IMR-90 (cell line): ENCODE measurements around the gene ALOX15. TPM values are rescaled to one million over a fixed set of nuclear protein-coding genes. Genes with fewer than 3 reads are reported as not detected.

ENCODE experiments used
- ATAC-seq: fragments of 200-7000 bp; cut with Tn5 transposase; 2 replicates; pipeline ENCODE4 v1.9.1; 2020; ENCODE audit warnings: low read depth, mild to moderate bottlenecking, moderate library complexity
- BruUV-seq: library from RNA; stranded (reverse); fragments of 400-500 nt; replicated peaks from 2 replicates; lab custom pipeline; 2021; lab: Mats Ljungman, UMichigan
- CTCF ChIA-PET: fragments of 300-600 bp; formaldehyde crosslinking; extraction: SDS; loops from one replicate; lab custom pipeline; 2021; ENCODE audit warnings: antibody characterized with exemption; lab: Yijun Ruan, JAX
- POLR2A ChIA-PET: fragments of 300-600 bp; sonication (Branson Sonifier 250); formaldehyde crosslinking; loops from one replicate; lab custom pipeline; 2022; ENCODE audit warnings: antibody characterized with exemption; ENCODE audit not compliant: unreplicated experiment; lab: Charles Lee
- DNase-seq: peaks from one replicate; pipeline ENCODE4 v3.0.0; 2013
- H2AFZ ChIP-seq: replicated peaks from 2 replicates; pipeline ENCODE3; 2013; ENCODE audit warnings: low read length, mild to moderate bottlenecking; ENCODE audit not compliant: poor library complexity
- H2AK5ac ChIP-seq: 2 replicates; pipeline ENCODE4 v1.6.1; 2013; ENCODE audit warnings: low read depth, low read length, inconsistent platforms
- H2AK9ac ChIP-seq: replicated peaks from 2 replicates; pipeline ENCODE3; 2013; ENCODE audit warnings: mild to moderate bottlenecking, low read depth, low read length, moderate library complexity; ENCODE audit not compliant: poor library complexity
- H2BK120ac ChIP-seq: 2 replicates; pipeline ENCODE4 v1.6.1; 2013; ENCODE audit warnings: low read depth, low read length, inconsistent platforms
- H2BK15ac ChIP-seq: 3 replicates; pipeline ENCODE4 v1.6.1; 2013; ENCODE audit warnings: low read depth, low read length, inconsistent platforms
- H2BK20ac ChIP-seq: 2 replicates; pipeline ENCODE4 v1.6.1; 2013; ENCODE audit warnings: low read depth, mild to moderate bottlenecking, inconsistent platforms, low read length, moderate library complexity
- H2BK5ac ChIP-seq: 2 replicates; pipeline ENCODE4 v1.6.1; 2013; ENCODE audit warnings: mild to moderate bottlenecking, low read depth, low read length, inconsistent platforms; ENCODE audit not compliant: poor library complexity, severe bottlenecking
- H3K14ac ChIP-seq: replicated peaks from 2 replicates; pipeline ENCODE4 v1.6.1; 2013; ENCODE audit warnings: low read depth, low read length, inconsistent platforms
- H3K18ac ChIP-seq: 2 replicates; pipeline ENCODE4 v1.6.1; 2013; ENCODE audit warnings: low read depth, low read length, control low read depth
- H3K23ac ChIP-seq: 2 replicates; pipeline ENCODE4 v1.6.1; 2013; ENCODE audit warnings: low read depth, low read length, inconsistent platforms
- H3K27ac ChIP-seq: 2 replicates; pipeline ENCODE4 v1.5.1; 2013; ENCODE audit warnings: mild to moderate bottlenecking, control low read depth, low read length; ENCODE audit not compliant: insufficient read depth
- H3K27me3 ChIP-seq: 2 replicates; pipeline ENCODE4 v1.6.1; 2013; ENCODE audit warnings: low read length; ENCODE audit not compliant: control insufficient read depth, insufficient read depth
- H3K36me3 ChIP-seq: 2 replicates; pipeline ENCODE4 v1.6.1; 2013; ENCODE audit warnings: low read length, mixed read lengths; ENCODE audit not compliant: control insufficient read depth, insufficient read depth
- H3K4ac ChIP-seq: 2 replicates; pipeline ENCODE4 v1.6.1; 2013; ENCODE audit warnings: low read depth, low read length, inconsistent platforms
- H3K4me1 ChIP-seq: 2 replicates; pipeline ENCODE4 v1.6.1; 2013; ENCODE audit warnings: low read length, mixed read lengths; ENCODE audit not compliant: control insufficient read depth, insufficient read depth
- H3K4me2 ChIP-seq: 2 replicates; pipeline ENCODE4 v1.6.1; 2013; ENCODE audit warnings: low read depth, mild to moderate bottlenecking, control low read depth, low read length, moderate library complexity
- H3K4me3 ChIP-seq: 2 replicates; pipeline ENCODE4 v1.5.1; 2013; ENCODE audit warnings: low read depth, mild to moderate bottlenecking, control low read depth, low read length, moderate library complexity; ENCODE audit not compliant: insufficient read depth
- H3K56ac ChIP-seq: 2 replicates; pipeline ENCODE4 v1.6.1; 2013; ENCODE audit warnings: low read length, inconsistent platforms; ENCODE audit not compliant: insufficient read depth; ENCODE audit errors: extremely low read depth
- H3K79me1 ChIP-seq, 2 experiments: 2 replicates each; pipeline ENCODE4 v1.6.1; 2013; ENCODE audit warnings: low read length in 2 of 2, inconsistent platforms in 1 of 2, low read depth in 1 of 2
- H3K9ac ChIP-seq: 2 replicates; pipeline ENCODE4 v1.6.1; 2013; ENCODE audit warnings: low read depth, low read length, control low read depth
- H3K9me1 ChIP-seq: 2 replicates; pipeline ENCODE4 v1.6.1; 2013; ENCODE audit warnings: low read length, inconsistent platforms; ENCODE audit not compliant: insufficient read depth
- H3K9me3 ChIP-seq: 2 replicates; pipeline ENCODE4 v1.6.1; 2013; ENCODE audit warnings: low read length; ENCODE audit not compliant: control insufficient read depth, insufficient read depth
- H4K20me1 ChIP-seq: 2 replicates; pipeline ENCODE4 v1.6.1; 2013; ENCODE audit warnings: low read length, inconsistent platforms; ENCODE audit not compliant: insufficient read depth
- H4K5ac ChIP-seq: 2 replicates; pipeline ENCODE4 v1.6.1; 2013; ENCODE audit warnings: mild to moderate bottlenecking, low read depth, low read length, control low read depth
- H4K8ac ChIP-seq, 2 experiments: 2 replicates each; pipeline ENCODE4 v1.6.1; 2013; ENCODE audit warnings: low read depth in 2 of 2, low read length in 2 of 2, control low read depth in 1 of 2, inconsistent platforms in 1 of 2
- H4K91ac ChIP-seq: 2 replicates; pipeline ENCODE4 v1.6.1; 2013; ENCODE audit warnings: low read depth, low read length, inconsistent platforms; ENCODE audit not compliant: insufficient read depth
- RAD21 ChIP-seq: IDR thresholded peaks from 2 replicates; pipeline ENCODE4 v1.6.1; 2012; ENCODE audit warnings: low read length, improper control_type of control experiment
- WGBS, 2 experiments: methylation state at CpG; one replicate each; pipeline versions ENCODE4 v1.1.5 to v1.1.7; 2013; ENCODE audit warnings: missing lambda C conversion rate in 2 of 2; ENCODE audit not compliant: insufficient read length in 1 of 2; ENCODE audit errors: extremely low coverage in 2 of 2; 5-methylcytosine and 5-hydroxymethylcytosine counted together
- dilution Hi-C: fragments of 300-500 bp; cut with HindIII; formaldehyde crosslinking; loops from one replicate; pipeline ENCODE4 v1.14.3; 2018; ENCODE audit warnings: low sequenced_read_pairs; ENCODE audit not compliant: unreplicated experiment
- in situ Hi-C: fragments of 300-500 bp; cut with MboI; formaldehyde crosslinking; loops from 3 replicates; pipeline ENCODE4 v1.14.3; 2019; ENCODE audit warnings: low sequenced_read_pairs, inconsistent platforms, mixed read lengths
- intact Hi-C: fragments of 100-400 bp; cut with micrococcal nuclease; formaldehyde crosslinking; loops from 2 replicates; pipeline ENCODE4 v1.10.0; 2022
- polyA plus RNA-seq, 3 experiments: library from polyadenylated mRNA; depleted of rRNA; stranded (reverse); fragments of >200 nt; gene quantifications; 2 replicates each; pipeline ENCODE4 v1.2.3, GENCODE V29; 2012; ENCODE audit warnings: low replicate concordance in 1 of 3
- total RNA-seq: library from RNA; depleted of rRNA; stranded (reverse); fragments of >200 nt; gene quantifications from 2 replicates; pipeline ENCODE4 v1.2.3, GENCODE V29; 2012

The ALOX15 gene
- total and polyA plus RNA-seq, 2 of the 4 experiments (the other 2 are of a cell fraction): not detected

GRCh38 chr17:4588898-4589625 is 52.4 kb downstream of the ALOX15 start:
- no peak overlapping the region for H2BK5ac ChIP-seq
- CTCF ChIA-PET: no interaction called here
- H3K4ac ChIP-seq: no peak overlapping the region
- H4K8ac ChIP-seq: no peak overlapping the region
- no peak overlapping the region for H3K23ac ChIP-seq
- H3K9me1 ChIP-seq: no peaks in the 10 kb centered on the region
- intact Hi-C loops: no loop called here
- in situ Hi-C loops: no loop called here
- TF ChIP-seq RAD21: no peak
- DNase-seq (no peak), ATAC-seq (no peak)
- no peaks in the 10 kb centered on the region for H3K79me1 ChIP-seq
- no peak overlapping the region for H2BK15ac ChIP-seq
- no peak overlapping the region for H2BK120ac ChIP-seq
- no TSS peak for BruUV-seq
- 81% methylated on average over 4 of the region's 22 CpGs; no CpG with 5 or more reads in 1 of the 2 experiments for WGBS, 2 experiments
- no peak overlapping the region for H3K4me2 ChIP-seq
- H3K4me3 ChIP-seq: no peak overlapping the region
- no peaks in the 10 kb centered on the region for H3K36me3 ChIP-seq
- H3K27ac ChIP-seq: no peak overlapping the region
- H3K4me1 ChIP-seq: peaks cover 4% of the 10 kb centered on the region; the same call in 1 of the 2 replicates
- no peak overlapping the region for H4K91ac ChIP-seq
- dilution Hi-C loops: no loop called here
- peaks cover 63% of the 10 kb centered on the region for H3K27me3 ChIP-seq
- H4K5ac ChIP-seq: no peak overlapping the region
- H3K9ac ChIP-seq: no peak overlapping the region
- H3K14ac ChIP-seq: no peak overlapping the region
- H3K18ac ChIP-seq: no peak overlapping the region
- POLR2A ChIA-PET: no interaction called here
- no peak overlapping the region for H2BK20ac ChIP-seq
- no peak overlapping the region for H2AK5ac ChIP-seq
- H3K56ac ChIP-seq: no peak overlapping the region
- no peaks in the 10 kb centered on the region for H3K9me3 ChIP-seq
- H2AFZ ChIP-seq: no peak overlapping the region
- H2AK9ac ChIP-seq: no peak overlapping the region
- H4K20me1 ChIP-seq: no peaks in the 10 kb centered on the region
